Right hindlimb (tissue), 1 donor: ENCODE measurements around the gene RGL3.
"Not testable (repeated sequence)": the region's sequence is repeated elsewhere in the genome, so short reads cannot be mapped to it uniquely, and the experiment has no call there.

Experiments used
- DNase-seq: peaks from one replicate; pipeline ENCODE4 v3.0.0-alpha.2; 2018

Gene RGL3

DNA sequence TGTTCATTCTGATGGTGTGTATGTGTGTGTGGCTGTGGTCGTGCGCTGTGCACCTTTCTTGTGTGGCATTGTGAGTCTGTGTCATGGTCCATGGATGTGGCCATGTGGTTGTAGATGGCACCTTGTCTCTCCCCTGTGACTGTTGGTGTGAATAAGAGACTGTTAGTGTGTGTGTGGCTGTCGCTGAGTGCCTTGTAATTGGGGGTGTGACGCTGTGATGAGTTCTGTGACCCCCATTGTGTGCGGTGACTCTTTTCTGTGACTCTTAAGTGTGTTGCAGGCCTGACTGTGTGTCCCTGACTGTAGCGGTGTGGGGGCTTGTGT is 63.1 kb downstream of the RGL3 start:
- no peak for DNase-seq

DNA sequence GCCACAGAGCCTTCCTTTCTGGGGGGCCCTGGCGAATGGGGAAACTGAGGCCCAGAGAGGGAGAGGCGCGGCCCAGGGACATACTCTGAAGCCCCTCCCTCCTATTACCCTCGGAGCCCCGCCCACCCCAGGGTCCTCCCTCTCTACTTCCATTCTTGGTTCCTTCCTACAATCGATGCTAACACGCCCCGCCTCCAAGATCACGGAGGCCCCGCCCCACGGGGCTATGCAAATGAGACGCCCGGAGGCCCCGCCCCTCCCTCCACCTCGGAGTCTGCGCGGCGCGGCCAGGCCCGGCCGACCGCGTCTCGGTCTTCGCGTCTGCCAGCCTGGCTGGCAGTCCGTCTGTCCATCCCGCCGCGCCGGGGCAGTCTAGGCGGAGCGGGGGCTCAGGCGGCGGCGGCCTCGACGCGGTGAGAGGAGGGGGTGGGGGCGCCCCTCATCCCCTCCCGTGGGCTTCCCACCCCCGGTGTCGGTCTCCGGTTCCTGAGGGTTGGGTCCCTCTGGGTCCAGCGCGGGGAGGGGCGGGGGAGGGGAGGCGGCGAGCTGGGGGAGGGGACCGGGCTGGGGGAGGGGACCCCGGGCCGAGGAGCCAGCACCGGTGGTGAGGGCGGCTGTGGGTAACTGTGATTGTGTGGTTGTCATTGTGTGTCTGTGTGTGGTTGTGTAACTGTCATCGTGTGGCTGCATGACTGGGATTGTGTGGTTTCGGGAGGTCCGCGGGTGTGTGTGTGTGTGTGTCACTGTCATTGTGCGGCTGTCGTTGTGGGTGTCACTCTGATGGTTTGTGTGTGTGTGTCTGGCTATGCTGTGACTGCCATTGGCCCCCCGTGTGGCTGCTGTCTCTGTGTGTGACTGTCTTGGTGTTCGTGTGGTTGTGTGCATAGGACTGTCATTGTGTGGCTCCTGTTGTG is 63.7 kb downstream of the RGL3 start, which contains the start of gene PLPPR2:
PLPPR2 (plus strand) TSS at position 273 of the 914 bp plus-strand sequence. CDS start 2,242 bp downstream, outside the sequence.
- peak; percentile 93 for DNase-seq

DNA sequence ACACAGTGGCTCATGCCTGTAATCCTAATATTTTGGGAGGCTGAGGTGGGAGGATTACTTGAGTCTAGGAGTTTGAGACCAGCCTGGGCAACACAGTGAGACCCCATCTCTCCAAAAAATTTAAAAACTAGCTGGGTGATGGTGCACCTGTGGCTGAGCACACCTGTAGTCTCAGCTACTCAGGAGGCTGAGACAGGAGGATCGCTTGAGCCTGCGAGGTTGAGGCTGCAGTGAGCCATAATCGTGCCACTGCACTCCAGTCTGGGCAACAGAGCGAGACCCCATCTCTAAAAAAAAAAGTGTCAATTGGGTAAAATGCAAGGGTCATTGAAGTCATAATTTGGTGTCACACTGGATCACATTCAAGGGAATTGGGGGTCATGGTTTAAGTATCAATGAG is 65.0 kb downstream of the RGL3 start:
- DNase-seq: not testable (repeated sequence)

DNA sequence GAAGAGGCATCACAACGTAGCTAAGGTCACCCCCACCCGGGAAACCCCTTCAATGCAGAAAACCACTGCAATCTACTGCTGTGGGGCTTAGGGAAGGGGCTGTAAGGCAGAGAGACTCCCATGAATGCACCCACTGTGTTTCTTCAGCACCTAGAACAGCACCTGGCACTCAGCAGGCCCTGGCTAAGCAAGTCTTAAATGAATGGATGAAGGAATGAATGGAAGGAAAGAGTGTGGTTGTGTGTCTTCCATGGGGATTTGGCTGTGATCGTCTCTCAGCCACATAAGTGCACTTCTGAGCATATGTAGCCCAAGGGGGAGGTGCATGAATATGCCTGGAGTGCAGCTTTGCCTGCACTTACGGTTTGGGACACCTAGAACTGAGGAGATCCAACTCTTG is 69.9 kb downstream of the RGL3 start:
- DNase-seq: no peak

DNA sequence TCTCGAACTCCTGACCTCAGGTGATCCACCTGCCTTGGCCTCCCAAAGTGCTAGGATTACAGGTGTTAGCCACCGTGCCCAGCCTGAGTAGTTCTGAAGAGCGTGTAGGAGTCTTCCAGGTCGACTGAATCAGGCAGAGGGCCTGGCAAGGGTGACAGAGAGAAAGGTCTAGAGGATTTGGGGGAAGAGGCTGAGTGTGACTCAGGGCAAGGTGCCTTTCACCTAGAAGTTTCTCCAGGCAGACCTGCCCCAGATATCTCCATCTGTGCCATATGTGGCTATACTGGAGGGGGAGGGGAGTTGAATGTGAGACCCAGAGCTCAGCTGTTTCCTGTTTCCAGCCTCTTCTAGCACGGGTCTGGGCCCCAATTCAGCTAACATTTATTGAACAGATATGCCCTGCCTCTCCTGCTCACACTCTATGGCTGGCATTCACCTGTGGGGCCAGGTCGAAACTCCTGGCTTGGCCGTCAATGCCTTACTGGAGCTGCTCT is 71.5 kb downstream of the RGL3 start:
- no peak for DNase-seq

DNA sequence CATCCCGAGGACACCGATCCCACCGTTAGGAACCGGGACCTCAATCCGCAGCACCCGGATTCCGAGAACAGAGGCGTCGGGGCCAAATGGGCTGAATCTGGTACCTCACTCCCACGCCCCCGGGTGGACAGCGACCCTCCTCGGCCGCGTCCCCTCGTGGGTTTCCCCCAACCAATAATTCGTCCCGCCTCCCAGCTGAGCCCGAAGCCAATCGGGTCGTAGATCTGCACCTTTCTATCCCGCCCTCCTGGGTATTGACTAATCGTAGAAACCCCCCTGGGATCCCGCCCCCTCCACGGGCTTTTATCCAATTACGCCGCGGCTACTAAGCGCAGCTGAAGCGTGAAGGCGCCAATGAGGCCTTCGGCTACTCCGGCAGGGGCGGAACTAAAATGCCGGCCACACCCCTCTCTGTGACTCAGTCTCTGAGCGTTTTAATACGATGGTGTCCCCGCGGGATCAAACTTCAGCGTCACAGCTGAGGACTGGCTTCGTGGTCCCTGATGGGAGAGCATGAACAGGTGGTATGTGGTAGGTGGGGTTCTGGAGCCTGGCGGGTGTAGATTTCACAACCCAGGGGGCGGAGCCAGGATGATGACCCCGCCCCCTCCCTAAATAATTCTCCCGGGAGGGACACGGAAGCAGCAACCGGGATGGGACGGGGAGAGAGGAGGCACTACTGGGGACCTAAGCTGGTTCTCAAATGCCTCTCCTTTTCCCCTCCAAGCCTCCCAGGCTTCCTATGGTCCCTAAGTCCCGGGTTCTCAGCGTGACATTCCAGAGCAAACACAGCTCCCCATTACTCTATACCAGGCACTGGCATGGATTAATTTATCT is 72.8 kb downstream of the RGL3 start, which contains the start of the genes CCDC159 and TMEM205:
CCDC159 (plus strand) TSS at position 416 of the 837 bp plus-strand sequence; CDS start at position 504, 88 bp downstream.
TMEM205 (minus strand) TSS at position 165 of the 837 bp plus-strand sequence. CDS start 649 bp downstream, outside the sequence.
- DNase-seq: peak; percentile 97

DNA sequence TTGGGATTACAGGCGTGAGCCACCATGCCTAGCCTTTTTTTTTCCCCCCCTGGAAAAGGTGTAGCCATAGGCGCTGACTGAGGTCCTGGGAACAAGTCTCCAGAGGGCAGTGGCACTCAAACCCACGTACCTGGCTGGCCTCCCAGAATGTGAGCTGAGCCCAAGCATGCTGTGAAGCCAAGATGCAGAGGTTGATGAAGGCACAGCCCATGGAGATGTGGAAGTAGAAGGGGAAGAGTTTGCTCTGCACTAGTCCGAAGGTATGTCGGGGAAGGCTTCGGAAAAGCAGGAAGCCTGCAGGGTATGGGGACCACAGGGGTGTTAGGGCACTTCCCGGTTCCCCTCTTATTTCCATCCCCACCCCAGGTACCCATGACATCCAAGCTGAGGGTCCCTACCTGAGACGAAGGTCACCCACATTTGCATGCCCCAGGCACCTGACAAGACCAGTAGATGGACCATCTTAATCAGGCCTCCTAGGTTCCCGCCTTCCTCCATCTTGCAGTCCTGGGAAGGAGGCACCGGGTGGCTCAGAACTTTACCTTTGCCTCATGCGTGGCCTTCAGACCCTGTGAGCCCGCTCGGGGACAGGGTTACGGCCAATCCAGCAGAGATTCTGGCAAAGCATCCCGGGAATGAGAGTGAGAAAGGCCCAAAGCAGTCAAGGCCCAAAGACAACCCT is 73.9 kb downstream of the RGL3 start:
- DNase-seq: no peak
